GM12865 (cell line): ENCODE measurements around the gene IGSF8.

Source experiments
- DNase-seq: peaks from one replicate; pipeline ENCODE4 v3.0.0; 2010; ENCODE audit warnings: low read depth
- H3K4me3 ChIP-seq: 2 replicates; pipeline ENCODE4 v1.5.1; 2011; ENCODE audit warnings: mild to moderate bottlenecking, low read depth, low read length, control low read depth
- TF ChIP-seq, protein P1 (sequence below): IDR thresholded peaks from 2 replicates; pipeline ENCODE4 v1.5.1; 2011; ENCODE audit warnings: low read length, control low read depth, low read depth, inconsistent platforms; ENCODE audit not compliant: insufficient read depth; ENCODE audit errors: missing control alignments

The IGSF8 gene

DNA sequence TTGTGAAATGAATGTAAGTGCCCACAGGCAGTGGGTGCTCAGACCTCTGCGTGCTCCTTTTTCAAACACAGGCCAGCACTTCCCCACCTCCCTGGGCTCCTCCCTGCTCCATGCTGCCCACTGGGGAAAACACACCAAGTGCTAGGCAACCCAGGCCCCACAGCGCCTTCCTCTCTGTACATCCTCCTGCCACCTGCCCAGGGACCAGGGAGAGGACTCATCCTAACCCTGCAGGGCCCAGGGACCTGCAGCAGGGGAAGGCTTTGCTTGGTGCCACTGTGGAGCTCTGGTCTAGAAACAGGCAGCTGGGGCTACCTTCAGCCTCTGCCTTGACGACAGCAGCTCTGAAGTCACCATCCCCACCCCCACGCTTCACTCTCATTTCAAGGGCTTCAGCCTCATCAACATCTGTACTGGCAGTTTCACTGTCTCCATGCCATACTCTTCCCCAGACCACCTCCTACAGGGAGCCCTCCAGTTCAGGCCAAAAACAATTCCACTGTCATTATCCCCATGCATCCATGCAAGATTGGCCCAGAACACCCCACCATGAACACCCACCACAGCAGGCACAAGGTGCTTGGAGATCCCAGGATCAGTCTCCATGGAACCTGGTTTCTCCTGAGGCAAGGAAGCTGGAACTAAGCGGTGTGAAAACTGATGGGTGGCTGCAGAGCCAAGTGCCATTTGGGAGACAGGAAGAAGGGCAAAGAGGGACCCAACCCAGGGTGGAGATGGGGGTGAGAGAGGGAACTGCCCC is 1.1 kb downstream of the IGSF8 start:
- no peak for DNase-seq
- peak overlapping the region; percentile 77 for H3K4me3 ChIP-seq
- TF ChIP-seq, protein P1, sequence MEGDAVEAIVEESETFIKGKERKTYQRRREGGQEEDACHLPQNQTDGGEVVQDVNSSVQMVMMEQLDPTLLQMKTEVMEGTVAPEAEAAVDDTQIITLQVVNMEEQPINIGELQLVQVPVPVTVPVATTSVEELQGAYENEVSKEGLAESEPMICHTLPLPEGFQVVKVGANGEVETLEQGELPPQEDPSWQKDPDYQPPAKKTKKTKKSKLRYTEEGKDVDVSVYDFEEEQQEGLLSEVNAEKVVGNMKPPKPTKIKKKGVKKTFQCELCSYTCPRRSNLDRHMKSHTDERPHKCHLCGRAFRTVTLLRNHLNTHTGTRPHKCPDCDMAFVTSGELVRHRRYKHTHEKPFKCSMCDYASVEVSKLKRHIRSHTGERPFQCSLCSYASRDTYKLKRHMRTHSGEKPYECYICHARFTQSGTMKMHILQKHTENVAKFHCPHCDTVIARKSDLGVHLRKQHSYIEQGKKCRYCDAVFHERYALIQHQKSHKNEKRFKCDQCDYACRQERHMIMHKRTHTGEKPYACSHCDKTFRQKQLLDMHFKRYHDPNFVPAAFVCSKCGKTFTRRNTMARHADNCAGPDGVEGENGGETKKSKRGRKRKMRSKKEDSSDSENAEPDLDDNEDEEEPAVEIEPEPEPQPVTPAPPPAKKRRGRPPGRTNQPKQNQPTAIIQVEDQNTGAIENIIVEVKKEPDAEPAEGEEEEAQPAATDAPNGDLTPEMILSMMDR, result no peak

GRCh38 chr1:160096274-160097116 is 1.9 kb downstream of the IGSF8 start:
- TF ChIP-seq, protein P1, result no peak
- no peak for DNase-seq
- no peak overlapping the region for H3K4me3 ChIP-seq

DNA sequence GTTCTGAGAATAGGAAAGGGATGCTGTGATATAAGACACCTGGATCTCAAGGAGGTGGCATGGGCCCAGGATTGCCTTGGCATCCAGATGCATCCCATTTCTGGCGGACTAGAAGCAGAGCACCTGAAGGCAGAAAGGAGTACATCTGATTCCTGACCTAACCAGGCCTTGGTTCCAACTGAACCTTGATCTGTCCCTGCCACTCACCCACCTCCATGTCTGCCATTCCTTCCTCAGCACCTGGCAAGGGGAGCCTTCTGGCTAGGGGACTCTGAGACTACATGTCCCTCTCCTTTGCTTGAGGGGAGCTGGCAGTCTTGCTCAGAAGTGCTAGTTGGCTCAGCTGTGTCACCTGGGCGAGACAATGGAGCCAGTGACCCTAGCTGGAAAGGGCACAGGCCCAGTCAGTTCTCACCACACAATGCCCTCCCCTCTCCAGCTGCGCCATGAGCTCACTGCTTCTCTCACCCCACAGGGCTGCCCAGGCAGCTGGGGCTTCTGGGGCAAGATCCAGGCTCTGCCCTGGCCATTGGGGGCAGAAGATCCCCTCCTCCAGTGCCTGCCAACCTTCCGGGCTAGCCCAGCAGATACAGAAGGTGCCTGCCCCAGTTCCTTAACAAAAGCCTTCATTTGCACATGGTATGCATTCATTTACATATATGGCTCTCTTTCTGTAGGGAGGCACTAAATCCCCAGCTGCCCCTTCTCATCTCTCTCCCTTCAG is 2.9 kb downstream of the IGSF8 start:
- TF ChIP-seq, protein P1, result no peak
- no peak overlapping the region for H3K4me3 ChIP-seq
- DNase-seq, result no peak

- no peak for DNase-seq
- TF ChIP-seq, protein P1, result no peak
- no peak overlapping the region for H3K4me3 ChIP-seq
Measured at GRCh38 chr1:160094806-160095205, 3.6 kb downstream of the IGSF8 start.

DNA sequence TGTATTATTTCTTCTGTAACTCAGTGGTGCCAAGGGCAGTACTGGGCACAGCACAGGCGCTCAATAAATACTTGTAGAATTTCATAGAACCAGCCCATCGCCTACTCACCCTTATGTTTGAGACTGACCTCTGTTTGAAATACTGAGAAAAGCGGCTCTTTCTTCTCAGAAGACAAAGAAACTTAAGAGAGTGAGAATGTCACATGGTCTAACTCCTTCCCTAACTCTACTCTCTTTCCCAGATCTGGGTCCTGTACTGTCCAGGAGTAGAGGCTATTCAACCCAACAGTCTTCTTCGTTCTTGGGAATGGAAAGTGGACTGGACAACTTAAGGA is 4.2 kb downstream of the IGSF8 start:
- TF ChIP-seq, protein P1, result no peak
- no peak overlapping the region for H3K4me3 ChIP-seq
- no peak for DNase-seq

- TF ChIP-seq, protein P1, result no peak
- H3K4me3 ChIP-seq, result no peak overlapping the region
- no peak for DNase-seq
Measured at GRCh38 chr1:160093624-160094290, 4.7 kb downstream of the IGSF8 start.
